Measurements from ENCODE around the gene PSMD10. TPM values are rescaled to one million over a fixed set of nuclear protein-coding genes. Genes with fewer than 3 reads are reported as not detected.

Gene PSMD10
- total RNA-seq, result 68.5 and 76.3 TPM in 2 replicates

GRCh38 chrX:108091264-108091877 is at the start of gene PSMD10, which contains the start of gene ATG4A:
Gene PSMD10 (minus strand): TSS chrX:108091542. CDS start chrX:108091520, 22 bp downstream.
Gene ATG4A (plus strand): TSS chrX:108091778. CDS start chrX:108091827, 49 bp downstream.

GRCh38 chrX:108044554-108045256 is 46.6 kb downstream of the PSMD10 start, which contains the start of gene VSIG1:
Gene VSIG1 (plus strand): TSS chrX:108045065. CDS start chrX:108045131, 66 bp downstream.

Other genes starting within 250 kb of the PSMD10 start
- not detected in 2 replicates for gene TEX13B, start 109.2 kb downstream of the PSMD10 start, total RNA-seq
- gene VSIG1, start 46.5 kb downstream of the PSMD10 start, total RNA-seq, result not detected in 2 replicates
- gene ATG4A, start 236 bp upstream of the PSMD10 start, total RNA-seq, result 6.6 and 15.2 TPM in 2 replicates

Measured in placental pericyte (primary cell).